HG03095 (cell line): ENCODE data around the gene GSG1L.

Source experiments
- ATAC-seq: cut with Tn5 transposase; IDR thresholded peaks from one replicate; pipeline ENCODE4 v1.9.1; 2021; ENCODE audit warnings: moderate library complexity; ENCODE audit not compliant: unreplicated experiment

The GSG1L gene

GRCh38 chr16:27801289-27801945 lies 262.1 kb downstream of the GSG1L start:
- no peak for ATAC-seq

GRCh38 chr16:27800817-27801216 lies 262.7 kb downstream of the GSG1L start:
- no peak for ATAC-seq

- ATAC-seq, result no peak
Observed at GRCh38 chr16:27799896-27800295, 263.6 kb downstream of the GSG1L start.

- ATAC-seq, result no peak
Observed at GRCh38 chr16:27798241-27798640, 265.3 kb downstream of the GSG1L start.

- ATAC-seq, result no peak
Observed at GRCh38 chr16:27795992-27796614, 267.4 kb downstream of the GSG1L start.

- ATAC-seq, result no peak
Observed at GRCh38 chr16:27793249-27793622, 270.3 kb downstream of the GSG1L start.

- ATAC-seq, result no peak
Observed at GRCh38 chr16:27792486-27793248, 270.8 kb downstream of the GSG1L start.

GRCh38 chr16:27791404-27791719 lies 272.2 kb downstream of the GSG1L start:
- no peak for ATAC-seq

- ATAC-seq, result no peak
Observed at GRCh38 chr16:27790546-27791403, 272.7 kb downstream of the GSG1L start.

- ATAC-seq, result no peak
Observed at GRCh38 chr16:27789595-27790241, 273.8 kb downstream of the GSG1L start.

GRCh38 chr16:27789150-27789549 lies 274.4 kb downstream of the GSG1L start:
- no peak for ATAC-seq

GRCh38 chr16:27787665-27788064 lies 275.8 kb downstream of the GSG1L start:
- no peak for ATAC-seq

- ATAC-seq, result no peak
Observed at GRCh38 chr16:27786923-27787625, 276.4 kb downstream of the GSG1L start.

- ATAC-seq, result no peak
Observed at GRCh38 chr16:27786221-27786922, 277.1 kb downstream of the GSG1L start.

- ATAC-seq, result no peak
Observed at GRCh38 chr16:27785307-27785678, 278.2 kb downstream of the GSG1L start.

- ATAC-seq, result no peak
Observed at GRCh38 chr16:27784351-27785306, 278.9 kb downstream of the GSG1L start.

- no peak for ATAC-seq
Observed at GRCh38 chr16:27781981-27782880, 281.3 kb downstream of the GSG1L start.

- no peak for ATAC-seq
Observed at GRCh38 chr16:27781195-27781524, 282.4 kb downstream of the GSG1L start.
